ENCODE results near the gene DIPK1C. TPM values are rescaled to one million over a fixed set of nuclear protein-coding genes. Genes with fewer than 3 reads are reported as not detected.
"Not testable (repeated sequence)": the region's sequence is repeated elsewhere in the genome, so short reads cannot be mapped to it uniquely, and the experiment has no call there.

Gene DIPK1C
- not detected in 2 replicates for total RNA-seq
- long read RNA-seq, result 0 reads

DNA sequence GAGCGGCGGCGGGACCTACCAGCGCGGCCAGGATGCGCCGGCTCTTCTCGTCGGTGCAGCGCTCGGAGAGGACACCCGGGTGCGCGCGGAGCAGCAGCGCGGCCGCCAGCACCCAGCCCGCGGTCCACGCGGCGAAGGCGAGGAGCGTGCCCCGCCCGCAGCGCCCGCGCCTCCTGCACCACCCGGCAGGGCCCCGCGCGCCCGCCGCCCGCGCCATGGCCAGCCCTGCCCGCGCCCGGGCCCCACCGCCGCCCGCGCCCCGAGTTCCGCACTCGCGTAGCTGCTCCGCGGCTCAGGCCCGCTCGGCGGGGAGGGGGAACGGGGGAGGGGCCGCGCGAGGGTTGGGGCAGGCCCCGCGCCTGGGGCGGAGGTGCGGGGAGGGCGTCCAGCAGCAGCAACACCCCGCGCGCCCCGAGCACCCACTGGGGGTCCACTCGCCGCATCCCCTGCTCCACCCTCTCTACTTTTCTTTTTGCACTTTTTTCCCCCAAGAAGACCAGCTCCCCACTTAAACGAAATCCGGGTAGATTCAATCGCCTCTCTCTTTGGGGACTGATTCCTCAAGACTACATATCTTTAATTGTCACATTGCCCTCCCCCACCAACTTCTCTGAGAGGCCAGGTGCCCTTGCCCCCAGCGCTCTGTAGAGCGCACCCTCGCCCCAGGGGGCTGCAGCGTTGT lies at the start of gene DIPK1C:
Gene DIPK1C, minus strand, starts transcription at position 266 of the 682 bp plus-strand sequence. Its CDS starts 49 bp downstream, at position 217.
- Mint-ChIP-seq H3K4me1 (ENCODE audit: low read depth) (peaks cover 10% of the 10 kb centered on the region), H3K27me3 (peaks cover 73% of the 10 kb centered on the region), H3K27ac (peak within 1 kb of the TSS; percentile 71), H3K9me3 (ENCODE audit: low read depth) (no peaks in the 10 kb centered on the region), H3K4me3 (ENCODE audit: low read depth) (peak within 1 kb of the TSS; percentile 65), H3K36me3 (ENCODE audit: insufficient read depth) (no peaks in the 10 kb centered on the region)
- no peak for DNase-seq (ENCODE audit: low spot score, unreplicated experiment)
- TF ChIP-seq, protein P1, sequence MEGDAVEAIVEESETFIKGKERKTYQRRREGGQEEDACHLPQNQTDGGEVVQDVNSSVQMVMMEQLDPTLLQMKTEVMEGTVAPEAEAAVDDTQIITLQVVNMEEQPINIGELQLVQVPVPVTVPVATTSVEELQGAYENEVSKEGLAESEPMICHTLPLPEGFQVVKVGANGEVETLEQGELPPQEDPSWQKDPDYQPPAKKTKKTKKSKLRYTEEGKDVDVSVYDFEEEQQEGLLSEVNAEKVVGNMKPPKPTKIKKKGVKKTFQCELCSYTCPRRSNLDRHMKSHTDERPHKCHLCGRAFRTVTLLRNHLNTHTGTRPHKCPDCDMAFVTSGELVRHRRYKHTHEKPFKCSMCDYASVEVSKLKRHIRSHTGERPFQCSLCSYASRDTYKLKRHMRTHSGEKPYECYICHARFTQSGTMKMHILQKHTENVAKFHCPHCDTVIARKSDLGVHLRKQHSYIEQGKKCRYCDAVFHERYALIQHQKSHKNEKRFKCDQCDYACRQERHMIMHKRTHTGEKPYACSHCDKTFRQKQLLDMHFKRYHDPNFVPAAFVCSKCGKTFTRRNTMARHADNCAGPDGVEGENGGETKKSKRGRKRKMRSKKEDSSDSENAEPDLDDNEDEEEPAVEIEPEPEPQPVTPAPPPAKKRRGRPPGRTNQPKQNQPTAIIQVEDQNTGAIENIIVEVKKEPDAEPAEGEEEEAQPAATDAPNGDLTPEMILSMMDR (IDR thresholded peaks at IDR 0.05; ENCODE audit: unreplicated experiment), result no peak

DNA sequence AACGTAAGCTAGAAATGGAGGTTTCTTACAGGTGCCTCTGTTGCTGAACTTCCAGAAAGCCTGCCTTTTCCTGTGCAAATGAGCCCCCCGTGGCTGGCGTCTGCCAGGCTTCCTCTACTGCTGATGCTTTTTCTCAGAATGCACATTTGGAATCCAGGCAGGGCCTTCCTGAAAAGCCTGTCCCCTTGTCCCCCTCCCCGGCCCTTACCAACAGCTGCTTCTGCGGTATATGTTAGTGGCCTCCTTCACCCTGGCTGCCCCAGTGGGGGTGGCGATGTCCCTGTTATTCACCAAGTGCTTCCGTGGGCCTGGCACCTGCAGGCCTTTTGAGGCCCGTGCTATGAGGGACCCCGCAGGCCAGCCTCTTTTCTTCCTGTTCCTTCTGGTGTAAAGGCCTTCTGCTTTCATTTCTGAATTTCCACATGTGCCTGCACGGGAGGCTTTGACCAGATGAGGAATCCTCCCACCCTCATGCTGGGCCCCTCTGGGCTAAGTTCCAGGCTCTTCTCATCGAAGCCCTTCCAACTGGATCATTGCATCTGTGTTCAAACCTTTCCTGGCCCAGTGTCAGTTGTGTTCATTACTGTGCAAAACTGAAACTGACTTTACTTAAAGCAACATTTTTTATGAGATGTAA lies 49.5 kb upstream of the DIPK1C start:
- peaks cover 41% of the 10 kb centered on the region for H3K36me3 Mint-ChIP-seq (ENCODE audit: insufficient read depth)
- H3K27me3 Mint-ChIP-seq, result no peaks in the 10 kb centered on the region
- TF ChIP-seq, protein P1 (IDR thresholded peaks at IDR 0.05; ENCODE audit: unreplicated experiment), result no peak
- no peak overlapping the region for H3K4me3 Mint-ChIP-seq (ENCODE audit: low read depth)
- no peaks in the 10 kb centered on the region for H3K9me3 Mint-ChIP-seq (ENCODE audit: low read depth)
- no peak overlapping the region for H3K27ac Mint-ChIP-seq
- DNase-seq (ENCODE audit: low spot score, unreplicated experiment), result no peak
- H3K4me1 Mint-ChIP-seq (ENCODE audit: low read depth), result peaks cover 20% of the 10 kb centered on the region

DNA sequence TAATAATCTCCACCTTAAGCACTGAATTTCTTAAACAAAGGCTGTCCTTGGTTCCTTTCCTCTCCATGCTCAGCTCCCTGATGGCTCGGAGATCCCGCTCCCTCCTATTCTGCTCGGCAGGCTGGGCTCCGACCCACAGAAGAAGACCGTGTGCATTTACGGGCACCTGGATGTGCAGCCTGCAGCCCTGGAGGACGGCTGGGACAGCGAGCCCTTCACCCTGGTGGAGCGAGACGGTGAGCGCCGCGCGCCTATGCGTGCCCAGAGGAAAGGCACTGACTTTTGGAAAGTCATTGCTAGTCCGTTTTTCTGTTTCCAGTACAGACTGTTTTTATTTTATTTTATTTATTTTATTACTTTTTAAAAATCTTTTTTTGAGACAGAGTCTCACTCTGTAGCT lies 48.7 kb upstream of the DIPK1C start:
- no peak overlapping the region for H3K4me3 Mint-ChIP-seq (ENCODE audit: low read depth)

DNA sequence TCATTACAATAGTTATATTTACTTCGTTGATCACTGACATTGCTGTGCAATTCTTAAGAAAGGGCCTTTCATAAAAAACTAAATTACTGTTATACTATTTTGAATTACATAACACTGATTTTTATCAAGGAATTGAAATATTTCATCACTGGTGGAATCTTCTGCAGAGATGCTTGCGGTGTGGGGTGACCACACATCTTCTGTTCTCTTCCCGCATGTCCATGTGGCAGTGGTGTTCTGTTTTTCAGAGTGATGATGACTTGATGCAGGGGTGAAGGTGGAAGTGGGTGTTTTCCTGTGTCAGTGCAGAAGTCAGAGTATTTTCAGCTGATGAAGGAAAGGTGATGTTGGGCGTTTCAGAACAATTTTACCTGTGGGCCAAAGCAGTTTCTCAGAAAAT lies 46.0 kb upstream of the DIPK1C start:
- H3K9me3 Mint-ChIP-seq (ENCODE audit: low read depth), result no peaks in the 10 kb centered on the region

More for the DNA sequence above, 48.7 kb upstream of the DIPK1C start:
- peaks cover 45% of the 10 kb centered on the region for H3K36me3 Mint-ChIP-seq (ENCODE audit: insufficient read depth)
- H3K9me3 Mint-ChIP-seq (ENCODE audit: low read depth), result no peaks in the 10 kb centered on the region
- DNase-seq (ENCODE audit: low spot score, unreplicated experiment), result no peak
- H3K27ac Mint-ChIP-seq, result no peak overlapping the region
- H3K4me1 Mint-ChIP-seq (ENCODE audit: low read depth), result peaks cover 20% of the 10 kb centered on the region
- no peaks in the 10 kb centered on the region for H3K27me3 Mint-ChIP-seq
- TF ChIP-seq, protein P1 (IDR thresholded peaks at IDR 0.05; ENCODE audit: unreplicated experiment), result no peak

DNA sequence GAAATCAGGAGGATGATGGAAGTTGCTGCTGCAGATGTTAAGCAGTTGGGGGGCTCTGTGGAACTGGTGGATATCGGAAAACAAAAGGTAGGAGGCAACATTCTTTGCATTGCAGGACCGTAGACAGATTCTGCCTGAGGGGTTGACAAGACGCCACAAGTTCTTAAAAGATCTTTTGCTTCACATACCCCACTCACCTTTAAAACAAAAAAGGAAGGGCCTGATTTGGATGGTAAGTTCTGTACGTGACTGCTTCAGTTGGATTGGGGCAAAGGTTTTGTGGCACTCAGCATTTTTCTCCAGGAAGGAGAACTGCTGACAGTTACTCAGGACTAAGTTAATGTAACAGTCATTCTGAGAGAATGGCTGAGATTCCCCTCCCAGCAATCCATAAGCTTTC lies 44.3 kb upstream of the DIPK1C start:
- TF ChIP-seq, protein P1 (IDR thresholded peaks at IDR 0.05; ENCODE audit: unreplicated experiment), result no peak
- H3K4me3 Mint-ChIP-seq (ENCODE audit: low read depth), result no peak overlapping the region
- no peak overlapping the region for H3K27ac Mint-ChIP-seq
- H3K9me3 Mint-ChIP-seq (ENCODE audit: low read depth), result no peaks in the 10 kb centered on the region
- peaks cover 26% of the 10 kb centered on the region for H3K36me3 Mint-ChIP-seq (ENCODE audit: insufficient read depth)
- no peaks in the 10 kb centered on the region for H3K27me3 Mint-ChIP-seq
- no peak for DNase-seq (ENCODE audit: low spot score, unreplicated experiment)
- H3K4me1 Mint-ChIP-seq (ENCODE audit: low read depth), result peaks cover 26% of the 10 kb centered on the region

More for the DNA sequence above, 46.0 kb upstream of the DIPK1C start:
- peaks cover 42% of the 10 kb centered on the region for H3K36me3 Mint-ChIP-seq (ENCODE audit: insufficient read depth)
- H3K27ac Mint-ChIP-seq, result no peak overlapping the region
- H3K4me1 Mint-ChIP-seq (ENCODE audit: low read depth), result peaks cover 22% of the 10 kb centered on the region
- no peaks in the 10 kb centered on the region for H3K27me3 Mint-ChIP-seq
- H3K4me3 Mint-ChIP-seq (ENCODE audit: low read depth), result no peak overlapping the region
- TF ChIP-seq, protein P1 (IDR thresholded peaks at IDR 0.05; ENCODE audit: unreplicated experiment), result no peak
- DNase-seq (ENCODE audit: low spot score, unreplicated experiment), result no peak

DNA sequence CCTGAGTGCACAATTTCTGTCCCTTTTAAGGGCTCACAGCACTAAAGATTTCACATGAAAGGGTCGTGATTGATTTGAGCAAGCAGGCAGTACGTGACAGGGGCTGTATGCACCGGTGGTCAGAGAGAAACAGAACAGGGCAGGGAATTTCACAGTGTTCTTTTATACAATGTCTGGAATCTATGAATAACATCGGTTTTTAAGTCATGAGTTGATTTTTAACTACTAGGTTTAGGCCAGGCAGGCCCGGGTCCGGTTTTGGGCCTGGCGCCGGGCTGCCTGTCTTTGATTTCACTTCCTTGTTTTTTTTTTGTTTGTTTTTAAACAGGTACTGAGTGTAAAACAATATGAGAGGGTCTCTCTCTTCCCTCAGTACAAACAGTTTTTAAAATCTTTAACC lies 43.7 kb upstream of the DIPK1C start:
- H3K4me3 Mint-ChIP-seq (ENCODE audit: low read depth); DNase-seq (ENCODE audit: low spot score, unreplicated experiment); H3K9me3 Mint-ChIP-seq (ENCODE audit: low read depth); H3K27me3 Mint-ChIP-seq: not testable (repeated sequence)
- Mint-ChIP-seq H3K4me1 (ENCODE audit: low read depth) (peaks cover 26% of the 10 kb centered on the region), H3K27ac (peak overlapping the region; percentile 60), H3K36me3 (ENCODE audit: insufficient read depth) (peaks cover 25% of the 10 kb centered on the region)
